Stimulated activated effector memory CD8-positive, alpha-beta T cell treated with anti-CD3 and anti-CD28 coated beads, Interleukin-12 subunit alpha, Interleukin-12 subunit beta, amount 100 ng/mL, for 72 hours (primary cell): ENCODE results near the gene CACFD1.

ENCODE experiments used
- ATAC-seq: fragments of 150-1000 bp; cut with Tn5 transposase; 2 replicates; pipeline ENCODE4 v1.10.0; 2021
- DNase-seq, 2 donors: peaks; one replicate each; pipeline ENCODE4 v3.0.0; 2021 to 2022; ENCODE audit warnings: low spot score in 2 of 2
- H3K27ac Mint-ChIP-seq: one replicate; pipeline ENCODE4 v1.8.0; 2022; ENCODE audit warnings: mild to moderate bottlenecking, mixed read lengths
- H3K36me3 Mint-ChIP-seq: one replicate; pipeline ENCODE4 v1.8.0; 2022; ENCODE audit warnings: mild to moderate bottlenecking, mixed read lengths
- H3K4me1 Mint-ChIP-seq: one replicate; pipeline ENCODE4 v1.8.0; 2022; ENCODE audit warnings: mixed read lengths
- H3K4me3 Mint-ChIP-seq: one replicate; pipeline ENCODE4 v1.8.0; 2022; ENCODE audit warnings: mild to moderate bottlenecking, mixed read lengths
- H3K9me3 Mint-ChIP-seq: one replicate; pipeline ENCODE4 v1.8.0; 2022; ENCODE audit warnings: mixed read lengths

Gene CACFD1

DNA sequence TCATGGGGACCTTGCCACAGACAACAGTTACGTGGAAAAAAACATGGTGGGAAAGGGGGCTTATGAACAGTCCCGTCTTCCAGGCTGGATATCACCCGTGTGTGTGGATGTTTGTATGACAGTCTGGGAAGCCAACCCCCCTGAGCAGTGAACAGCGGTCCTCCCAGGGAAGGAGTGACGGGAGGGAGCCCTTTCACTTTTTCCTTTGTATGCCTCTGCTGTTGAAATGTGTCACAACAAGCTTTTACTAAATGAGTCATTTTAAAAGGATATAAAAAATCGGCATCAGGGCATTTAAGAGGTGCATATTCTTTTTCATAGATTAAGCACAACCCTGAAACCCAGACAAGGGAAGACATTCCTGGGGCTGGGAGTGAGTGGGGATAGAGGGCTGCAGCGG, 59.9 kb downstream of the CACFD1 start:
- H3K36me3 Mint-ChIP-seq = no peaks in the 10 kb centered on the region
- no peaks in the 10 kb centered on the region for H3K4me1 Mint-ChIP-seq

DNA sequence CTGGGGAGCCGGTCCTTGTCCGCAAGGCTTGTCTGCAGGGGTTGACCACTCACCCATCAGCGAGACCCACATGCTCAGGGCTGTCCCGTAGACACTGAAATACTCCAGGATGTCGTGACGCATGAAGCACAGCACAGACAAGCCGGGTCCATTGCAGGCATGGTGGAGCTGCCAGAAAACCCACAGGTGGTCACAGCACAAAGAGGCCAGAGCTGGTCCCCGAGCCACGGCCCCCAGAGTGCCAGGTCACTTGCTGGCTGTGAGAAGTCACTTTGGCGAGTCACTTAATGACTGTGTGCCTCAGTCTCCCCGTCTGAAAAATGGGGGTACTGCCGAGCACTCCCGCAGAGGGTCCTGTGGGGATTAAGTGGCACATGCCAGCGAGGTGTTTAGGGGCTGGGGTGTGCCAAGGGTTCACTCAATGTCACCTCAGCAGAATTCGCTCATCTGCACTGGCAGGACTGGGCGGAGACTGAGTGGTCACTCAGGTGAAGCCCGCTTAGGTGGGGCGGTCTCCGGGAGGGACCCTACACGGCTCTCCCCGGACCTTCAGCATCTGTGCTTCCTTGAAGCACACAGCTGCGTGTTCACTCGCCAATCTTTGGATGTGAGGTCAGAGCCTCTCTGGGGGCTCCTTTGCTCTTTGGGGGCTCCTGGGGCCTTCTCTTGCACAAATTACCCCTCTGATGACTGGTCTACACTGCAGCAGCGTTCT, 60.5 kb downstream of the CACFD1 start:
- H3K4me3 Mint-ChIP-seq = no peak overlapping the region
- H3K27ac Mint-ChIP-seq = no peak overlapping the region
- no peak for DNase-seq
- no peaks in the 10 kb centered on the region for H3K9me3 Mint-ChIP-seq
- ATAC-seq = no peak
- H3K36me3 Mint-ChIP-seq = no peaks in the 10 kb centered on the region
- H3K4me1 Mint-ChIP-seq = no peaks in the 10 kb centered on the region

More for the DNA sequence above, 59.9 kb downstream of the CACFD1 start:
- Mint-ChIP-seq H3K9me3 (no peaks in the 10 kb centered on the region), H3K27ac (no peak overlapping the region), H3K4me3 (no peak overlapping the region)
- DNase-seq (no peak), ATAC-seq (no peak)
